ENCODE data around the gene SDR42E2.

Gene SDR42E2

DNA sequence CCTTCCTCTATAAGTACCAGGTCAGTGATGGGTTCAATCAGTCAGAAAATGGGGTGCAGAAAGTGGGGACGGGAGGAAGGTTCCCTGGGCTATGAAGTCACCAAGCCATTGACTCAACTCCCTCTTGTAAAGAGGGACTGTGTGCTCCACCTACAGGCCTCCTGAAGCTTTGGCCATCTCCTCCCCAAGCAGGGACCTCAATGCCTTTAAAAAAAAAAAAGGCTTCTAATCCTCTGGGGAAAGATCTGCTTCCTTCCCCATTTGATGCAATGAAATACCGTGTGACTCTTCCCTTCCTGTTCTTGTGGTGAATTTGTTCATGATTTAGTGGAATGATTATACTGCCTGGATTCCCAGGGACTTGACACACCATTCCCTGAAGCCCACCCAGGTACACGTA lies 39.2 kb upstream of the SDR42E2 start (continued):
- TF ChIP-seq ZNF266 (tag by site-specific recombination; IDR thresholded peaks at IDR 0.05; ENCODE audit: low read depth) (no peak), GFI1B (tag by site-specific recombination; IDR thresholded peaks at IDR 0.05) (no peak), ZIC2 (tag by site-specific recombination; IDR thresholded peaks at IDR 0.05) (no peak)

DNA sequence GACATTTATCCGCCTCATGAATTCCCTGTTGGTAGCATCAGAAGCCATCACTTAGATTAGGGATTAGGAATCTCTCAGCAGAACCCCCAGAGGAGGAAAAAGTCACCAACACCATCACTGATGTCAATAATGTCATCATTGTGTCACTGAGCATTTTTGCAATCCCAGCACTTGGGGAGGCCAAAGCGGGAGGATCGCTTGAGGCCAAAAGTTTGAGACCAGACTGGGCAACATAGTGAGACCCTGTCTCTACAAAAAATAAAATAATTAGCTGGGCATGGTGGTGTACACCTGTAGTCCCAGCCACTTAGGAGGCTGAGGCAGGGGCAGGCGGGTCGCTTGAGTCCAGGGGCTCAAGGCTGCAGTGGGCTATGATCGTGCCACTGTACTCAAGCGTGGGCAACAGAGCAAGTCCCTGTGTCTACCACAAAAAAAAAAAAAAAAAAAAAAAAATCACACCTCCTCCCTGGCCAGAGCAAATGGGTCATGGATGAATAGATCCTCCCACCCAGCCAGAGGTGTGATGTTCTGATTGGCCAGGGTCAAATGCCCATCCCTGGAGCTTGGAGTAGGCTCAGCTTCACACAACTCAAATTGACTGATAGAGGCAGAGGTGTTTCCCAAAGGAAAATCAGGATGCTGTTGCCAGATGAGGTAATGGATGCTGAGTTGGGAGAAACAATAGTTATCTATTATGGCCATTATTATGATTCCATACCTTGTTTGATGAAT lies 38.4 kb upstream of the SDR42E2 start:
- Histone ChIP-seq H3K4me3 (ENCODE audit: low read depth, low read length) (no peak overlapping the region), H3K4me1 (ENCODE audit: control insufficient read depth, insufficient read depth, low read length) (no peaks in the 10 kb centered on the region), H3K27ac (ENCODE audit: extremely low read depth, low read depth, low read length) (no peak overlapping the region), H3K36me3 (ENCODE audit: control insufficient read depth in 2 of 2, insufficient read depth in 1 of 2, low read length in 2 of 2) (no peaks in the 10 kb centered on the region), H3K9me3 (ENCODE audit: control insufficient read depth, insufficient read depth, low read depth, low read length) (no peaks in the 10 kb centered on the region)
- 0 out of 2 replicates have a peak, but pooled peaks have one; percentile 15 for TF ChIP-seq EGR2 (tag by site-specific recombination; IDR thresholded peaks at IDR 0.05; ENCODE audit: low read depth)
- TF ChIP-seq, protein P1, sequence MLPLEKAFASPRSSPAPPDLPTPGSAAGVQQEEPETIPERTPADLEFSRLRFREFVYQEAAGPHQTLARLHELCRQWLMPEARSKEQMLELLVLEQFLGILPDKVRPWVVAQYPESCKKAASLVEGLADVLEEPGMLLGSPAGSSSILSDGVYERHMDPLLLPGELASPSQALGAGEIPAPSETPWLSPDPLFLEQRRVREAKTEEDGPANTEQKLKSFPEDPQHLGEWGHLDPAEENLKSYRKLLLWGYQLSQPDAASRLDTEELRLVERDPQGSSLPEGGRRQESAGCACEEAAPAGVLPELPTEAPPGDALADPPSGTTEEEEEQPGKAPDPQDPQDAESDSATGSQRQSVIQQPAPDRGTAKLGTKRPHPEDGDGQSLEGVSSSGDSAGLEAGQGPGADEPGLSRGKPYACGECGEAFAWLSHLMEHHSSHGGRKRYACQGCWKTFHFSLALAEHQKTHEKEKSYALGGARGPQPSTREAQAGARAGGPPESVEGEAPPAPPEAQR (tag by site-specific recombination; IDR thresholded peaks at IDR 0.05) = no peak
- 0 out of 2 replicates have a peak, but pooled peaks have one; percentile 32 for TF ChIP-seq ZNF121 (tag by site-specific recombination; IDR thresholded peaks at IDR 0.05)
- TF ChIP-seq, protein P2, sequence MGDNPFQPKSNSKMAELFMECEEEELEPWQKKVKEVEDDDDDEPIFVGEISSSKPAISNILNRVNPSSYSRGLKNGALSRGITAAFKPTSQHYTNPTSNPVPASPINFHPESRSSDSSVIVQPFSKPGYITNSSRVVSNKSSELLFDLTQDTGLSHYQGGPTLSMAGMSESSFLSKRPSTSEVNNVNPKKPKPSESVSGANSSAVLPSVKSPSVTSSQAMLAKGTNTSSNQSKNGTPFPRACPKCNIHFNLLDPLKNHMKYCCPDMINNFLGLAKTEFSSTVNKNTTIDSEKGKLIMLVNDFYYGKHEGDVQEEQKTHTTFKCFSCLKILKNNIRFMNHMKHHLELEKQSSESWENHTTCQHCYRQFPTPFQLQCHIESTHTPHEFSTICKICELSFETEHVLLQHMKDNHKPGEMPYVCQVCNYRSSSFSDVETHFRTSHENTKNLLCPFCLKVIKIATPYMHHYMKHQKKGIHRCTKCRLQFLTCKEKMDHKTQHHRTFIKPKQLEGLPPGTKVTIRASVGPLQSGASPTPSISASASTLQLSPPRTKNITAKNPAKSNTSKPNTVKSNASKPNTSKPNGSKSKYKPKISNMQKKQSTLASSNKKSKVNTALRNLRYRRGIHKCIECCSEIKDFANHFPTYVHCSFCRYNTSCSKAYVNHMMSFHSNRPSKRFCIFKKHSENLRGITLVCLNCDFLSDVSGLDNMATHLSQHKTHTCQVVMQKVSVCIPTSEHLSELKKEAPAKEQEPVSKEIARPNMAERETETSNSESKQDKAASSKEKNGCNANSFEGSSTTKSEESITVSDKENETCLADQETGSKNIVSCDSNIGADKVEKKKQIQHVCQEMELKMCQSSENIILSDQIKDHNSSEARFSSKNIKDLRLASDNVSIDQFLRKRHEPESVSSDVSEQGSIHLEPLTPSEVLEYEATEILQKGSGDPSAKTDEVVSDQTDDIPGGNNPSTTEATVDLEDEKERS (tag by site-specific recombination; IDR thresholded peaks at IDR 0.05) = no peak
- no peak for TF ChIP-seq ZNF624 (tag by site-specific recombination; IDR thresholded peaks at IDR 0.05)
- TF ChIP-seq ZNF404 (tag by site-specific recombination; IDR thresholded peaks at IDR 0.05) = no peak
- no peak for TF ChIP-seq ZNF792 (tag by site-specific recombination; IDR thresholded peaks at IDR 0.05)
- POLR2A ChIA-PET = no interaction called here
- CTCF ChIA-PET = interaction anchor here (0.6 to 1.8 kb wide), 2 partner anchors 12 to 65 kb away, joined by 3 to 5 read pairs; no protein-coding TSS in a partner anchor

DNA sequence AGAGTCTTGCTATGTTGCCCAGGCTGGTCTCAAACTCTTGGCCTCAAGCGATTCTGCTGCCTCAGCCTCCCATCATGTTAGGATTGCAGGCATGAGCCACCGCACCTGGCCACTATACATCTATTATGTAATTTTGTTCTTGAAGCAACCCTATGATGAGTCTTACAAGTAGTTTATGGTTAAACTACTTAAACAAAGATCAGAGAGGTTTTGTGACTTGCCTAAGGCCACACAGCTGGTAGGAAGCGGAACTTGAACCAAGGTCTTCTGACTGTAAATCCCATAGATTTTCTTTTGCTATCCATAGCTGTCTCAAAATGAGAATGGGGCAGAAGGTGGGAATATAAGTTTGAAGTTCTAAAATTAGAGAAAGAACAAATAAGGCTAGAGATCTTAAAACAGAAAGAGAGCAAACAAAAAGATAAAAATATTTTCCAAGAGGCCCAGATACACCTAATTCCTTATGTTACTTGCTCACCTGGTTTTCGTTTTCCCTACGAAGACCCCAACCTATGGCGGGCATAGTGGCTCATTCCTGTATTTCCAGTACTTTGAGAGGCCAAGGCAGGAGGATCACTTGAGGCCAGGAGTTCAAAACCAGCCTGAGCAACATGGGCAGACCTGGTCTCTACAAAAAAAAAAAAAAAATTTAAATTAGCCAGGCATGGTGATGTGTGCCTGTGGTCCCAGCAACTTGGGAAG lies 37.6 kb upstream of the SDR42E2 start:
- no peaks in the 10 kb centered on the region for H3K4me1 ChIP-seq (ENCODE audit: control insufficient read depth, insufficient read depth, low read length)
- H3K4me3 ChIP-seq (ENCODE audit: low read depth, low read length) = no peak overlapping the region
- H3K36me3 ChIP-seq (ENCODE audit: control insufficient read depth in 2 of 2, insufficient read depth in 1 of 2, low read length in 2 of 2) = no peaks in the 10 kb centered on the region
- no peaks in the 10 kb centered on the region for H3K9me3 ChIP-seq (ENCODE audit: control insufficient read depth, insufficient read depth, low read depth, low read length)
- ChIA-PET CTCF (interaction anchor here (1.6 to 1.8 kb wide), 2 partner anchors 25 to 64 kb away, joined by 4 to 5 read pairs; no protein-coding TSS in a partner anchor), POLR2A (interaction anchor here (0.6 kb wide), 1 partner anchor 62 kb away, joined by 5 read pairs; no protein-coding TSS in a partner anchor)
- no peak overlapping the region for H3K27ac ChIP-seq (ENCODE audit: extremely low read depth, low read depth, low read length)
- TF ChIP-seq, protein P1 (tag by site-specific recombination; IDR thresholded peaks at IDR 0.05) = no peak
- TF ChIP-seq MEIS1 (CRISPR knock-in tag; IDR thresholded peaks at IDR 0.05; ENCODE audit: borderline replicate concordance) (no peak), ZNF777 (tag by site-specific recombination; IDR thresholded peaks at IDR 0.05; ENCODE audit: borderline replicate concordance) (no peak), PRDM1 (tag by site-specific recombination; IDR thresholded peaks at IDR 0.05) (no peak)
- TF ChIP-seq, protein P3, sequence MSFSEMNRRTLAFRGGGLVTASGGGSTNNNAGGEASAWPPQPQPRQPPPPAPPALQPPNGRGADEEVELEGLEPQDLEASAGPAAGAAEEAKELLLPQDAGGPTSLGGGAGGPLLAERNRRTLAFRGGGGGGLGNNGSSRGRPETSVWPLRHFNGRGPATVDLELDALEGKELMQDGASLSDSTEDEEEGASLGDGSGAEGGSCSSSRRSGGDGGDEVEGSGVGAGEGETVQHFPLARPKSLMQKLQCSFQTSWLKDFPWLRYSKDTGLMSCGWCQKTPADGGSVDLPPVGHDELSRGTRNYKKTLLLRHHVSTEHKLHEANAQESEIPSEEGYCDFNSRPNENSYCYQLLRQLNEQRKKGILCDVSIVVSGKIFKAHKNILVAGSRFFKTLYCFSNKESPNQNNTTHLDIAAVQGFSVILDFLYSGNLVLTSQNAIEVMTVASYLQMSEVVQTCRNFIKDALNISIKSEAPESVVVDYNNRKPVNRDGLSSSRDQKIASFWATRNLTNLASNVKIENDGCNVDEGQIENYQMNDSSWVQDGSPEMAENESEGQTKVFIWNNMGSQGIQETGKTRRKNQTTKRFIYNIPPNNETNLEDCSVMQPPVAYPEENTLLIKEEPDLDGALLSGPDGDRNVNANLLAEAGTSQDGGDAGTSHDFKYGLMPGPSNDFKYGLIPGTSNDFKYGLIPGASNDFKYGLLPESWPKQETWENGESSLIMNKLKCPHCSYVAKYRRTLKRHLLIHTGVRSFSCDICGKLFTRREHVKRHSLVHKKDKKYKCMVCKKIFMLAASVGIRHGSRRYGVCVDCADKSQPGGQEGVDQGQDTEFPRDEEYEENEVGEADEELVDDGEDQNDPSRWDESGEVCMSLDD (tag by site-specific recombination; IDR thresholded peaks at IDR 0.05) = no peak
- TF ChIP-seq, protein P4, sequence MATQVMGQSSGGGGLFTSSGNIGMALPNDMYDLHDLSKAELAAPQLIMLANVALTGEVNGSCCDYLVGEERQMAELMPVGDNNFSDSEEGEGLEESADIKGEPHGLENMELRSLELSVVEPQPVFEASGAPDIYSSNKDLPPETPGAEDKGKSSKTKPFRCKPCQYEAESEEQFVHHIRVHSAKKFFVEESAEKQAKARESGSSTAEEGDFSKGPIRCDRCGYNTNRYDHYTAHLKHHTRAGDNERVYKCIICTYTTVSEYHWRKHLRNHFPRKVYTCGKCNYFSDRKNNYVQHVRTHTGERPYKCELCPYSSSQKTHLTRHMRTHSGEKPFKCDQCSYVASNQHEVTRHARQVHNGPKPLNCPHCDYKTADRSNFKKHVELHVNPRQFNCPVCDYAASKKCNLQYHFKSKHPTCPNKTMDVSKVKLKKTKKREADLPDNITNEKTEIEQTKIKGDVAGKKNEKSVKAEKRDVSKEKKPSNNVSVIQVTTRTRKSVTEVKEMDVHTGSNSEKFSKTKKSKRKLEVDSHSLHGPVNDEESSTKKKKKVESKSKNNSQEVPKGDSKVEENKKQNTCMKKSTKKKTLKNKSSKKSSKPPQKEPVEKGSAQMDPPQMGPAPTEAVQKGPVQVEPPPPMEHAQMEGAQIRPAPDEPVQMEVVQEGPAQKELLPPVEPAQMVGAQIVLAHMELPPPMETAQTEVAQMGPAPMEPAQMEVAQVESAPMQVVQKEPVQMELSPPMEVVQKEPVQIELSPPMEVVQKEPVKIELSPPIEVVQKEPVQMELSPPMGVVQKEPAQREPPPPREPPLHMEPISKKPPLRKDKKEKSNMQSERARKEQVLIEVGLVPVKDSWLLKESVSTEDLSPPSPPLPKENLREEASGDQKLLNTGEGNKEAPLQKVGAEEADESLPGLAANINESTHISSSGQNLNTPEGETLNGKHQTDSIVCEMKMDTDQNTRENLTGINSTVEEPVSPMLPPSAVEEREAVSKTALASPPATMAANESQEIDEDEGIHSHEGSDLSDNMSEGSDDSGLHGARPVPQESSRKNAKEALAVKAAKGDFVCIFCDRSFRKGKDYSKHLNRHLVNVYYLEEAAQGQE (tag by site-specific recombination; IDR thresholded peaks at IDR 0.05) = no peak
- TF ChIP-seq, protein P5, sequence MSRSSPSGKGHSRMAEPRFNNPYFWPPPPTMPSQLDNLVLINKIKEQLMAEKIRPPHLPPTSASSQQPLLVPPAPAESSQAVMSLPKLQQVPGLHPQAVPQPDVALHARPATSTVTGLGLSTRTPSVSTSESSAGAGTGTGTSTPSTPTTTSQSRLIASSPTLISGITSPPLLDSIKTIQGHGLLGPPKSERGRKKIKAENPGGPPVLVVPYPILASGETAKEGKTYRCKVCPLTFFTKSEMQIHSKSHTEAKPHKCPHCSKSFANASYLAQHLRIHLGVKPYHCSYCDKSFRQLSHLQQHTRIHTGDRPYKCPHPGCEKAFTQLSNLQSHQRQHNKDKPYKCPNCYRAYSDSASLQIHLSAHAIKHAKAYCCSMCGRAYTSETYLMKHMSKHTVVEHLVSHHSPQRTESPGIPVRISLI (tag by site-specific recombination; IDR thresholded peaks at IDR 0.05) = no peak

All from HEK293 (cell line).